ENCODE data around the gene GPAM. TPM values are rescaled to one million over a fixed set of nuclear protein-coding genes. Genes with fewer than 3 reads are reported as not detected.

GPAM gene
- total and polyA plus RNA-seq, 4 donors: 16.8 to 25.7 (median 24.1) TPM

DNA sequence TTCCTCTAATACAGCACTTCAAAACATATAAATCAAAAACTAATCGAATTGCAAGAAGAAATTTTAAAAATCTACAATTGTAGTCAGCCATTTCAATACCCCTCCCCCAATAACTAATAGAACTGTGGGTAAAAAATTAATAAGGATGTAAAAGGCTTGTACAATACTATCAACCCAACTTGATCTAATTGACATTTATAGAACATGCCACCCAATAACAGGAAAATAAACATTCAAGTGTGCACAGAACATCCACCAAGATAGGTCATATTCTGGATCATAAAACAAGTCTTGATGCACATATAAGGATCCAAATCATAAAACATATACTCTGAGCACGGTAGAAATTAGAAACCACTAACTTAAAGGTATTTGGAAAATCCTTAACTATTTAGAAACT lies 4.0 kb upstream of the GPAM start:
- H3K27ac ChIP-seq (ENCODE audit: low read depth, low read length): no peak overlapping the region
- DNase-seq (ENCODE audit: low read depth in 4 of 6, low spot score in 6 of 6): no peak
- H3K4me3 ChIP-seq (ENCODE audit: low read depth, low read length): no peak overlapping the region
- no peaks in the 10 kb centered on the region for H3K36me3 ChIP-seq (ENCODE audit: control insufficient read depth, insufficient read depth, low read length)
- no peaks in the 10 kb centered on the region for H3K9me3 ChIP-seq (ENCODE audit: control insufficient read depth, insufficient read depth, low read length)
- peaks cover 8% of the 10 kb centered on the region for H3K4me1 ChIP-seq (ENCODE audit: control insufficient read depth, insufficient read depth, low read length)
- WGBS (ENCODE audit: insufficient coverage): no CpG with 5 or more reads among the region's 2 CpGs
- no peaks in the 10 kb centered on the region for H3K27me3 ChIP-seq (ENCODE audit: control insufficient read depth, insufficient read depth, low read length)

DNA sequence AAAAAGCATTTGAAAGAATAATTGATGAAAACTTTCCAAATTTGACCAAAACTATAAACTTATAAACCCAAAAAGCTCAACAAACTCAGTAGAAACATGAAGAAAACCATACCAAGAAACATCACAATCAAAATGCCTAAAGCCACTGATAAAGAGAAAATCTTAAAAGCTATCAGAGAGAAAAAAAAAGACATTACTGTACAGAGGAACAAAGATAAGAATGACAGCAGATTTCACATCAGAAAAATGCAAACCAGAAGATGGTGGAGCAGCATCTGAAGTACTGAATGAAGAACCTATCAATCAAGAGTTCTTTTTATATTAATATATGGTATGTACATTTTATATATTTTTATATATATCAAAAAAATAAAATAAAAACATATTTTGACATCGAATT lies 2.4 kb upstream of the GPAM start:
- DNase-seq (ENCODE audit: low read depth in 4 of 6, low spot score in 6 of 6): no peak
- Histone ChIP-seq H3K36me3 (ENCODE audit: control insufficient read depth, insufficient read depth, low read length) (no peaks in the 10 kb centered on the region), H3K4me3 (ENCODE audit: low read depth, low read length) (no peak overlapping the region), H3K27ac (ENCODE audit: low read depth, low read length) (no peak overlapping the region), H3K27me3 (ENCODE audit: control insufficient read depth, insufficient read depth, low read length) (no peaks in the 10 kb centered on the region), H3K4me1 (ENCODE audit: control insufficient read depth, insufficient read depth, low read length) (peaks cover 4% of the 10 kb centered on the region), H3K9me3 (ENCODE audit: control insufficient read depth, insufficient read depth, low read length) (no peaks in the 10 kb centered on the region)
- no CpG with 5 or more reads among the region's 1 CpG for WGBS (ENCODE audit: insufficient coverage)

- Histone ChIP-seq H3K36me3 (ENCODE audit: control insufficient read depth, insufficient read depth, low read length) (no peaks in the 10 kb centered on the region), H3K27ac (ENCODE audit: low read depth, low read length) (peak overlapping the region; percentile 90), H3K4me1 (ENCODE audit: control insufficient read depth, insufficient read depth, low read length) (peaks cover 4% of the 10 kb centered on the region), H3K9me3 (ENCODE audit: control insufficient read depth, insufficient read depth, low read length) (no peaks in the 10 kb centered on the region), H3K4me3 (ENCODE audit: low read depth, low read length) (peak overlapping the region; percentile 92), H3K27me3 (ENCODE audit: control insufficient read depth, insufficient read depth, low read length) (no peaks in the 10 kb centered on the region)
- no CpG with 5 or more reads among the region's 2 CpGs for WGBS (ENCODE audit: insufficient coverage)
- peak in 3 of 6 donors; percentile 1 to 4 (median 2) for DNase-seq (ENCODE audit: low read depth in 4 of 6, low spot score in 6 of 6)
Measured at GRCh38 chr10:112184379-112184778, 814 bp upstream of the GPAM start.

GRCh38 chr10:112184052-112184371 lies 447 bp upstream of the GPAM start:
- H3K4me1 ChIP-seq (ENCODE audit: control insufficient read depth, insufficient read depth, low read length): peaks cover 4% of the 10 kb centered on the region
- WGBS (ENCODE audit: insufficient coverage): 0% methylated on average over 3 of the region's 5 CpGs
- H3K4me3 ChIP-seq (ENCODE audit: low read depth, low read length): peak overlapping the region; percentile 92
- H3K36me3 ChIP-seq (ENCODE audit: control insufficient read depth, insufficient read depth, low read length): no peaks in the 10 kb centered on the region
- H3K9me3 ChIP-seq (ENCODE audit: control insufficient read depth, insufficient read depth, low read length): no peaks in the 10 kb centered on the region
- H3K27me3 ChIP-seq (ENCODE audit: control insufficient read depth, insufficient read depth, low read length): no peaks in the 10 kb centered on the region
- peak in 1 of 6 donors; percentile 39 for DNase-seq (ENCODE audit: low read depth in 4 of 6, low spot score in 6 of 6)
- H3K27ac ChIP-seq (ENCODE audit: low read depth, low read length): peak overlapping the region; percentile 90

DNA sequence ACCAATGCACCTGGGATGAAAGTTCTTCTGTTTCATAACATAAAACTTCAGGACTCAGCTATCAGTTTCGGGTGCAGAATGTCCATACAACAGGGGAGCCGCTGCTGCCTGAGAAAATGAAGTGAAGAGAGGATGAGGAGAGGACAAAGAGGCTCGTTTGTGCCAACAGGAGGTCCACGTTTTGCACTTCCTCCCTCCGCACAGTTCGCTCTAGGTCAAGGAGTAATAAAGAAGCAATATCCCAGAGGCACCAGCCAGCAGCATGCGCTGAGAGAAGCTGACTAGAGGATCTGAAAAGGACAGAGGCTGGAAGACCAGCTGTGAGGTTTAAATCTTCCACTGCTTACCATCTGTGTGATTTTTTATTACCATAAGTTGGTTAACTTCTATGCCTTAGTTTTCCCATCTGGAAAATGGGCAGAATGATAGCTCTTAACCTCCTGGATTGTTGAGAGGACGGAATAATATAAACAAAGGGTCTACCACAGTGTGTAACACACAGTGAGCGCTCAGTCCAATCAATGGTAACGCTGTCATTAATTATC lies 709 bp downstream of the GPAM start:
- Histone ChIP-seq H3K4me3 (ENCODE audit: low read depth, low read length) (peak overlapping the region; percentile 92), H3K27ac (ENCODE audit: low read depth, low read length) (peak overlapping the region; percentile 90), H3K36me3 (ENCODE audit: control insufficient read depth, insufficient read depth, low read length) (no peaks in the 10 kb centered on the region), H3K9me3 (ENCODE audit: control insufficient read depth, insufficient read depth, low read length) (no peaks in the 10 kb centered on the region), H3K4me1 (ENCODE audit: control insufficient read depth, insufficient read depth, low read length) (peaks cover 4% of the 10 kb centered on the region), H3K27me3 (ENCODE audit: control insufficient read depth, insufficient read depth, low read length) (no peaks in the 10 kb centered on the region)
- 6% methylated on average over 3 of the region's 10 CpGs for WGBS (ENCODE audit: insufficient coverage)
- peak in 1 of 6 donors; percentile 1 for DNase-seq (ENCODE audit: low read depth in 4 of 6, low spot score in 6 of 6)

- peaks cover 2% of the 10 kb centered on the region for H3K36me3 ChIP-seq (ENCODE audit: control insufficient read depth, insufficient read depth, low read length)
- H3K27me3 ChIP-seq (ENCODE audit: control insufficient read depth, insufficient read depth, low read length): no peaks in the 10 kb centered on the region
- H3K9me3 ChIP-seq (ENCODE audit: control insufficient read depth, insufficient read depth, low read length): no peaks in the 10 kb centered on the region
- DNase-seq (ENCODE audit: low read depth in 4 of 6, low spot score in 6 of 6): no peak
- no peaks in the 10 kb centered on the region for H3K4me1 ChIP-seq (ENCODE audit: control insufficient read depth, insufficient read depth, low read length)
- no CpG with 5 or more reads among the region's 1 CpG for WGBS (ENCODE audit: insufficient coverage)
- H3K27ac ChIP-seq (ENCODE audit: low read depth, low read length): no peak overlapping the region
- no peak overlapping the region for H3K4me3 ChIP-seq (ENCODE audit: low read depth, low read length)
Measured at GRCh38 chr10:112177247-112177646, 6.3 kb downstream of the GPAM start.

DNA sequence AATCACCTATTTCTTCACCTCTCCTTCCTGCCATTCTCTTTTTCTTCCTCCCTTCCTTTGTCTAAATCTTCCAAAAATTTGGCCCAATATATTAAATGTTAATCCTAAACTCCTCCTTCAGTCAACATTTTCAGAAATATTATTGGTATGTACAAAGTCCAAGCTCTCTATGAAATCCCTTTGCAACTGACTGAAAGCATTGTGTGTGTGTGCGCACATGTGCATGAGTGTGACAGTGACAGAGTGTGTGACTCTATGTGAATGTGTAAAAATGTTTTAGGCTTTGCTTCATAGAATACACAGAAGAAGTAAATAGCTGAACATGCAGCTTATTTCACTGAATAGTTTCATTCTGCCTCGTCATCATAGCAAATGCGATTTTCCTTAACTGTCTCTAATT lies 7.0 kb downstream of the GPAM start:
- no peak for DNase-seq (ENCODE audit: low read depth in 4 of 6, low spot score in 6 of 6)
- Histone ChIP-seq H3K9me3 (ENCODE audit: control insufficient read depth, insufficient read depth, low read length) (no peaks in the 10 kb centered on the region), H3K4me3 (ENCODE audit: low read depth, low read length) (no peak overlapping the region), H3K36me3 (ENCODE audit: control insufficient read depth, insufficient read depth, low read length) (peaks cover 5% of the 10 kb centered on the region), H3K4me1 (ENCODE audit: control insufficient read depth, insufficient read depth, low read length) (no peaks in the 10 kb centered on the region), H3K27ac (ENCODE audit: low read depth, low read length) (no peak overlapping the region), H3K27me3 (ENCODE audit: control insufficient read depth, insufficient read depth, low read length) (no peaks in the 10 kb centered on the region)
- WGBS (ENCODE audit: insufficient coverage): 100% methylated on average over 1 of the region's 3 CpGs

DNA sequence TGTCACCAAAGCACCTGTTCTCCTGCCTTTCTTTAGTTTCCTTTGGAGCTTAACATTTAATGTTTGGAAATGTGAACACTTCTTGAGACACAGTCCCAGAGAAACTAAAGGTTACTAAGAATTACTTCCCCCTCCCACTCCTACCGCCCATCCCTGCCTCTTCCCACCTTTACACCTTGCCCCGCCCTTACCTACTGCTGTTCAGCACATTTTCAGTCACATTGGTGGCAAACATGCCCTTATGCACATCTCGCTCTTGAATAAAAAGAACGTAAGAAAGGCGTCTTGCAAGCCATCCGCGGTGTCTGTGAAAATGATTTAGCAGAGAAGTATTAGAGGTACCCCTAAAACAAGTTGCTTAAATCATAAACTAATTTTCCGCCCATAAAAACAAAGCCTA lies 8.2 kb downstream of the GPAM start:
- H3K9me3 ChIP-seq (ENCODE audit: control insufficient read depth, insufficient read depth, low read length): no peaks in the 10 kb centered on the region
- no peak overlapping the region for H3K4me3 ChIP-seq (ENCODE audit: low read depth, low read length)
- peaks cover 9% of the 10 kb centered on the region for H3K36me3 ChIP-seq (ENCODE audit: control insufficient read depth, insufficient read depth, low read length)
- H3K27ac ChIP-seq (ENCODE audit: low read depth, low read length): no peak overlapping the region
- 81% methylated on average over 2 of the region's 8 CpGs for WGBS (ENCODE audit: insufficient coverage)
- H3K4me1 ChIP-seq (ENCODE audit: control insufficient read depth, insufficient read depth, low read length): no peaks in the 10 kb centered on the region
- DNase-seq (ENCODE audit: low read depth in 4 of 6, low spot score in 6 of 6): no peak
- no peaks in the 10 kb centered on the region for H3K27me3 ChIP-seq (ENCODE audit: control insufficient read depth, insufficient read depth, low read length)

GRCh38 chr10:112173206-112173605 lies 10.4 kb downstream of the GPAM start:
- no peak overlapping the region for H3K27ac ChIP-seq (ENCODE audit: low read depth, low read length)
- H3K9me3 ChIP-seq (ENCODE audit: control insufficient read depth, insufficient read depth, low read length): no peaks in the 10 kb centered on the region
- H3K4me1 ChIP-seq (ENCODE audit: control insufficient read depth, insufficient read depth, low read length): no peaks in the 10 kb centered on the region
- DNase-seq (ENCODE audit: low read depth in 4 of 6, low spot score in 6 of 6): no peak
- no peaks in the 10 kb centered on the region for H3K27me3 ChIP-seq (ENCODE audit: control insufficient read depth, insufficient read depth, low read length)
- H3K4me3 ChIP-seq (ENCODE audit: low read depth, low read length): no peak overlapping the region
- H3K36me3 ChIP-seq (ENCODE audit: control insufficient read depth, insufficient read depth, low read length): peaks cover 13% of the 10 kb centered on the region
- no CpG with 5 or more reads among the region's 4 CpGs for WGBS (ENCODE audit: insufficient coverage)

DNA sequence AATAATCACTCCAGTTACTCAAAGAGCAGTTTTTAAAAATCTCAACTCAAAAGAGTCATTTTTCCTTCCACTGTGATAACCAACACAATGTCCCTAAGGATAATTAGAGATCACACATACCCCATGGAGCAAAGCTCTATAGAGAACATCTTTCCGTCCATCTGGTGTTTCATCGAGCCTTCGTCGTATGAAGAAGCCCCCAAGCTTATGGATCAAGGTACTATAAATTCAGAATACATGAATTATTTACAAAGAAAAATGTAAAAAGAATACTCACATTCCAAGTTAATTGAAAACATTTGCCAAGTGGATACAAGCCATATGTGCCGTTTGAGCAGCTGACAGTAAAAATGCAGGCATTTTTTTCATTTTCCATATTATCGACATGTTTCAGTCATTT lies 14.8 kb downstream of the GPAM start:
- no peaks in the 10 kb centered on the region for H3K9me3 ChIP-seq (ENCODE audit: control insufficient read depth, insufficient read depth, low read length)
- H3K4me1 ChIP-seq (ENCODE audit: control insufficient read depth, insufficient read depth, low read length): no peaks in the 10 kb centered on the region
- no CpG with 5 or more reads among the region's 6 CpGs for WGBS (ENCODE audit: insufficient coverage)
- DNase-seq (ENCODE audit: low read depth in 4 of 6, low spot score in 6 of 6): peak in 1 of 6 donors; percentile 76
- H3K4me3 ChIP-seq (ENCODE audit: low read depth, low read length): no peak overlapping the region
- no peak overlapping the region for H3K27ac ChIP-seq (ENCODE audit: low read depth, low read length)
- peaks cover 14% of the 10 kb centered on the region for H3K36me3 ChIP-seq (ENCODE audit: control insufficient read depth, insufficient read depth, low read length)
- no peaks in the 10 kb centered on the region for H3K27me3 ChIP-seq (ENCODE audit: control insufficient read depth, insufficient read depth, low read length)

Data from spinal cord (tissue), 10 donors.